Breast epithelium (tissue), 3 donors: Measurements from ENCODE around the gene NAP1L4.

Experiments
- POLR2A ChIP-seq: fragments of 450-650 bp; IDR thresholded peaks from one replicate; pipeline ENCODE4 v1.6.1; 2016; ENCODE audit warnings: antibody characterized with exemption, mild to moderate bottlenecking, moderate library complexity
- TF ChIP-seq, protein P1 (sequence below), 3 donors: fragments of 450-650 bp; IDR thresholded peaks; one replicate each; pipeline ENCODE4 v1.5.1; 2016 to 2017; ENCODE audit warnings: antibody characterized with exemption in 3 of 3, mild to moderate bottlenecking in 3 of 3, moderate library complexity in 3 of 3

DNA sequence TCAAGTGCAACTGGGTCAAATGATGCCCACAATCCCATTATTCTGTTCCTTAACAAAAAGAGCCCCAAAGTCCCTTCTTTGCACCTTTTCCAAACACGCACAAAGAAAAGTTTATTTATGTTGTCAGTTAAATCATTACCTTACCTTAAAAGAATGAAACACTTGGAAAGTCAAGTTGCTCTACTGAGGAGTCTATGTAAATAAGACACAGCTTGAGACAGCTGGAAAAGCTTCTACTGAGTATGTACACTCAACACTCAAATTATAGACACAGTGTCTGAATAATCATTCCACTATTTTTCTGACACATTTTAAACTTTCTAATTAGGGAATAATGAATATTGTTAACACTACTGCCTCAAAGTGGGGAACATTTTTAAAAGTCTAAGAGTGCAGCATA is 41.3 kb downstream of the NAP1L4 start:
- no peak for TF ChIP-seq POLR2A
- TF ChIP-seq, protein P1, sequence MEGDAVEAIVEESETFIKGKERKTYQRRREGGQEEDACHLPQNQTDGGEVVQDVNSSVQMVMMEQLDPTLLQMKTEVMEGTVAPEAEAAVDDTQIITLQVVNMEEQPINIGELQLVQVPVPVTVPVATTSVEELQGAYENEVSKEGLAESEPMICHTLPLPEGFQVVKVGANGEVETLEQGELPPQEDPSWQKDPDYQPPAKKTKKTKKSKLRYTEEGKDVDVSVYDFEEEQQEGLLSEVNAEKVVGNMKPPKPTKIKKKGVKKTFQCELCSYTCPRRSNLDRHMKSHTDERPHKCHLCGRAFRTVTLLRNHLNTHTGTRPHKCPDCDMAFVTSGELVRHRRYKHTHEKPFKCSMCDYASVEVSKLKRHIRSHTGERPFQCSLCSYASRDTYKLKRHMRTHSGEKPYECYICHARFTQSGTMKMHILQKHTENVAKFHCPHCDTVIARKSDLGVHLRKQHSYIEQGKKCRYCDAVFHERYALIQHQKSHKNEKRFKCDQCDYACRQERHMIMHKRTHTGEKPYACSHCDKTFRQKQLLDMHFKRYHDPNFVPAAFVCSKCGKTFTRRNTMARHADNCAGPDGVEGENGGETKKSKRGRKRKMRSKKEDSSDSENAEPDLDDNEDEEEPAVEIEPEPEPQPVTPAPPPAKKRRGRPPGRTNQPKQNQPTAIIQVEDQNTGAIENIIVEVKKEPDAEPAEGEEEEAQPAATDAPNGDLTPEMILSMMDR (IDR thresholded peaks at IDR 0.05) = no peak
